Stimulated activated CD4-positive, alpha-beta T cell treated with anti-CD3 and anti-CD28 coated beads, Interleukin-2, amount 100 ng/mL, for 24 hours (primary cell): ENCODE results near the gene IL20.
"Not testable (repeated sequence)": the region's sequence is repeated elsewhere in the genome, so short reads cannot be mapped to it uniquely, and the experiment has no call there.

Experiments
- DNase-seq, 2 donors: peaks; one replicate each; pipeline ENCODE4 v3.0.0-alpha.2; 2020

Gene IL20

GRCh38 chr1:206843626-206844025 is 21.8 kb upstream of the IL20 start:
- no peak for DNase-seq

- DNase-seq: no peak
These were observed 18.9 kb upstream of the IL20 start for GRCh38 chr1:206846487-206846886.

DNA sequence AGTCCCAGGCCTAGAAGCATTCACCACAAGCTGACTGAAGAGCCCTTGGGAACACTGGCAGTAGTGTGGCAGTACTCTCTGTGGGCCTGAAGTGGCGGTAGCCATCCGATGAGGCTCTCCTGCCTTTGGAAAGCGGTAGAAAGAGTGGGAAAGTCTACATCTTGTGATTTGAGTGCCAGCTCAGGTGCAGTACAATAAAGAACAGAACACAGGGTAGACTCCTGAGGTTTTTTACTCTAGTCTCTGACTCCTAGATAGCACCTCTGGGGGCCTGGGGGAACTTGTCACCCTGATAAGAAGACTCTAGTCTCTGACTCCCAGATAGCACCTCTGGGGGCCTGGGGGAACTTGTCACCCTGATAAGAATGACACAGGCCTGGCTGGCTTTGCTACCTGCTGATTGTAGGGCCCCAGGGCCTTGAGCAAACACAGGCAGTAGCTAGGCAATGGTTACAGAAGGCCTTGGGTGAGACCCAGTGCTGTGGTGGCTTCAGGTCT is 18.0 kb upstream of the IL20 start:
- no peak for DNase-seq

DNA sequence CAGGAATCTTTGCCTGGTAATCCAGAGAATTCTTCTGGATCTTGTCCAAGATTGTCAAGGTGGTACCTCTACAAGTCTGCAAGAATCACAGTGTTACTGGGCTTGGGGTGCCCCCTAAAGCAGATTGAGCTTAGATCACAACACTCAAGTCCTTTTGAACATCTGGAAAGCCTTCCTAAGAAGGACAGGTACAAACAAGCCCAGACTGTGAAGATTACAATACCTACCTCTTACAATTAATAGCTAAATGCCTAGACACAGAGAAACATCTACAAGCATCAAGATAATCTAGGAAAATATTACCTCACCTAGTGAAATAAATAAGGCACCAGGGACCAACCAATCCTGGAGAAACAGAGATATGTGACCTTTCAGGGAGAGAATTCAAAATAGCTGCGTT is 17.5 kb upstream of the IL20 start:
- DNase-seq: no peak

DNA sequence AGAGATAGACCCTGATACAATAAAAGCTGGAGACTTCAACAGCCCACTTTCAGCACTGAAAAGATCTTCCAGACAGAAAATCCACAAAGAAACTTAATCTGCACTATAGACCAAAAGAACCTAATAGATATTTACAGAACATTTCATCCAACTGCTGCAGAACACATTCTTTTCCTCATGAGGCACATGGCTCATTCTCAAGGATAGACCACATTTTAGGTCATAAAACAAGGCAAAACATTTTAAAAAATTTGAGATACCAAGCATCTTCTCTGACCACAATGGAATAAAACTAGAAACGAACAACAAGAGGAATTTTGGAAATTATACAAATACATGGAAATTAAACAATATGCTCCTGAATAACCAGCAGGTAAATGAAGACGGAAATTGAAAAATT is 15.0 kb upstream of the IL20 start:
- no peak for DNase-seq

GRCh38 chr1:206851341-206852010 is 13.9 kb upstream of the IL20 start:
- no peak for DNase-seq

GRCh38 chr1:206852662-206853061 is 12.8 kb upstream of the IL20 start:
- not testable (repeated sequence) for DNase-seq

GRCh38 chr1:206853696-206854095 is 11.7 kb upstream of the IL20 start:
- DNase-seq: not testable (repeated sequence)

GRCh38 chr1:206854401-206855129 is 10.9 kb upstream of the IL20 start:
- no peak for DNase-seq

DNA sequence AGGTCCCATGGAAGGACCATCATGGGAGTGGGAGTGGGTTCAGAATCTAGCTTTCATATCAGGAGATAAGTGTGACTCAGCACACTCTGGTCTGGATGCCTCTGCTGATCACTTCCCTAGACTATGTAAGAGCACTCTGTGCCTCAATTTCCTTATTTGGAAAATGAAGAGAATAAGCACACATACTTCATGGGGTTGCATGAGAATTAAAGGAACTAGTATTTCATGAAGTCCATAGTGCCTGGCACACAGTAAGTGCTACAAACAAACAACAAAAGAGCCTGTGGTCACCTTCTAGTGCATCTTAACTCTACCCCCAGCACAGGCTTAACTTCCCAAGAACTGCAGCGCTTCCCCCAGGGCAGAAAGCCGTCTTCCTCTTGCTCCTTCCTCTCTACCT is 9.6 kb upstream of the IL20 start:
- DNase-seq: no peak

DNA sequence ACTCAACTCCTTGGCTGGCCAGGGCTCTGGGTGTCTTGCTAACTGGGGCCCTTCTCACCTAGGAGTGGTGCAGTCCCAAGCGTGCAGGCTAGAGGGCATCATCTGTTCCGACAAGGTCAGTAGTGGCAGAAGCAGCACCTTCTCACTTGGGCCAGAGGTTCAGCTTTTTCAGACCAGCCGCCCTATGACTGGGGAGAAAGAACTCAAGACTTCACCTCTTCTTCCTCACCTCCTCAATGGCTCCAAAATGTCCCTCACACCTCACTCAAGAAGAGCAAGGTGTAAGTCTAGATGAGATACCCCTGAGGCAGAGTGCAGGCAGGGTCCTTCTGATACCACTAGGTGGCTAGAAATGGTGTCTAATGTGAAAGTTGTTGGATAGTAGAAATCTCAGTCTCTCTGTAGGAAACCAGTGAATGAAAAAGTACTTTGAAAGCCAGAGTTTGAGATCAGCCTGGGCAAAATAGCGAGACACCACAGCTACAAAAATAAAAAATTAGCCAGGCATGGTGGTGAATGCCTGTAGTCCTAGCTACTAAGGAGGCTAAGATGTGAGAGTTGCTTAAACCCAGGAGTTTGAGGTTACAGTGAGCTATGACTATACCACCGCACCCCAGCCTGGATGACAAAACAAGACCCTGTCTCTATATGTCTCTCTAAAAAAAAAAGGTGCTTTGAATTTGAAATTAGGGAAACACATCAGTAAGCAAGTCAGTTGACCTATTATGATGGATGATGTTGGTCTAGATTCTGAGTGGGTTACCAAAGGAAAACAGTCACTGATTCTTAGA is 8.6 kb upstream of the IL20 start:
- no peak for DNase-seq

GRCh38 chr1:206859082-206859521 is 6.3 kb upstream of the IL20 start:
- DNase-seq: no peak

DNA sequence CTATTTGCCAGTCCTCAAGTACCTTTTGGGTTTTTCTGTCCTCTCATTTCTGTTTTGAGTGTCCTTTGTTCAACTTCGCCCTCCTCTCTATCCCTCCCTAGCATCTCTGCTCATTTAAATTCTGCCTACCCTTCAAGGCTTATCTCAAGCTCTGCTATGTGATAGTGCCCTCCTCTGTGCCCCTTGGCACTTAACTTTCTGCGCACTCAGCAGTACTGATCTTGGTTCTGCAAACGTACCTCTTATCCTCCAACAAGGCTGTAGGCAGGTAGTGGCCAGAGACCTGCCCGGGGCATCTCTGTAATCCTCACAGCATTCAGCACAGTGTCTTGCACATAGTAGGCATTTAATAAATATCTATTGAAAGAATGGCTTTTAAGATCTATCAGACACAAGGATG is 5.3 kb upstream of the IL20 start:
- no peak for DNase-seq

DNA sequence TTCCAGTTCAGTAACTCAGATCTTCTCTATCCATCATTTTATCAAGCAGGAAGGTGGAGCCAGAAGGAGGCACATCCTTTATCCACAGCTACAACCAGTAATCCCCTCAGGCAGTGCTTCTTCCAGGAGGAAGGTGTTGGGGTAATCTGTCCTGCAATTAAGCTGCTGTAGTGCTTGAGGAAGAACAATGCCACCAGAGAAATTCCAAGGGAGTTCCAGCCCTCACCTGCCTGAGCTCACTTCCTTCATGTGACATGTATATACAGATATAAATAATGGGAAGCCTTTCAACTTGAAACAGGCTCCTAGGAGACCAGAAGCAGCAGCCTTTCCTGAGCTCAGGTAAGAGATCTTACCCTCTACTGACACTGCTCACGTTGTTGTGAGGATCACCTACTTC is 2.2 kb upstream of the IL20 start:
- no peak for DNase-seq

DNA sequence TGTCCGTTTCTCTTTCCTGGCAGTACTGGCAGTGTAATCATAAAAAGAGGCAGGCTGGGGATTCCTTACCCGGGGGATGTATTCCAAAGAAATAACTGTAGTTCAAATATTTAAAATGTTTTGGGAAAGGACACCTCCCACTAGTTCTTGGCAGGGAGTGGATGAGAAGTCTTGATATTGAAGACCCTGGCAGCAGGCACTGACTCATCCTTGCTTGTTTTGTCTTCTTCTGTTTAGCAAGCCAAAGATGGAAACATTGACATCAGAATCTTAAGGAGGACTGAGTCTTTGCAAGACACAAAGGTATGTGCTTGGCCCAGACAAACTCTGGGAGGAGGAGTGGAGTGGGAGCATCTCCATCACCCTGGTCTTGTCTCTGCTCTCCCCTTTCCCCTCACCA is 639 bp downstream of the IL20 start:
- DNase-seq: no peak

GRCh38 chr1:206867239-206867638 is 1.8 kb downstream of the IL20 start:
- no peak for DNase-seq

DNA sequence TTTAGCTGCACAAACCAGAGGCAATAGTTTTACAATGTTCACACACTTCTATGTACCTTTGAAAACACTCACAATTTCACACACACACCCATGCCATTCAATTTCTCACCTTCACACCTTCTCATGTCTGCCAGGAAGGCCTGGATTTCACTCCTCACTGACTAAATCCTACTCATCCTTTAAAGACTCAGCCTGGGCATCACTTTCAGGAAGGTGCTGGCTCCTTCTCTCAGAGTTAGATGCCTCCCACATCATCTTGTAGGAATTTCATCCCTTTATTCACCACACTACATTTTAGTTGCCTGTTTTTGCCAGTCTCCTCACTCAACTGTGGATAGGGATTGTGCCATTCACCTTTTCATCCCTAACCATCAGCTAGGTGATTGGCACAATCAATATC is 2.3 kb downstream of the IL20 start:
- DNase-seq: no peak

- DNase-seq: no peak
These were observed 2.8 kb downstream of the IL20 start for GRCh38 chr1:206868264-206868663.

- DNase-seq: no peak
These were observed 6.7 kb downstream of the IL20 start for GRCh38 chr1:206872139-206872538.

- DNase-seq: no peak
These were observed 8.3 kb downstream of the IL20 start for GRCh38 chr1:206873603-206874188.

DNA sequence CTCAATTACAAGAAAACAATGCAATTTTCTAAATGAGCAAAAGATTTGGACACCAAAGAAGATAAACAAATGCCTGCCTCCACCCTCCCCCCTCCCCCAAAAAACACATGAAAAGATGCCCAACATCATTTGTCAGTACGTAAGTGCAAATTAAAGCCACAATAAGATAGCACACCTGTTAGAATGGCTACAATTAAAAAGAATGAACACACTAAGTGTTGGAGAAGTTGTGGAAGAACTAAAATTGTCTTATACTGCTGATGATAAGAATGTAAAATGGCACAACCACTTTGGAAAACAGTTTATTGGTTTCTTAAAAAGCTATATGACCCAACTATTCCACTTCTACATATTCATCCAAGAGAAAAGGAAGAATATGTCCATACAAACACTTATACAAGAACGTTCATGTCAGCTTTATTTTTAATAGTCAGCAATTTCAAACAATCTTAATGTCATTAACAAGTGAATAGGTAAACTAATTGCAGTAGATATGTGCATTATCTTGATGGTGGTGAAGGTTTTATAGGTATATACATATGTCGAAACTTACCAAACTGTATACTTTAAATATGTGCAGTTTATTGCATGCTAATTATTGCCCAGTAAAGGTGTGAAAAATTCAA is 10.4 kb downstream of the IL20 start:
- DNase-seq: no peak

GRCh38 chr1:206878456-206878855 is 13.0 kb downstream of the IL20 start:
- DNase-seq: no peak

DNA sequence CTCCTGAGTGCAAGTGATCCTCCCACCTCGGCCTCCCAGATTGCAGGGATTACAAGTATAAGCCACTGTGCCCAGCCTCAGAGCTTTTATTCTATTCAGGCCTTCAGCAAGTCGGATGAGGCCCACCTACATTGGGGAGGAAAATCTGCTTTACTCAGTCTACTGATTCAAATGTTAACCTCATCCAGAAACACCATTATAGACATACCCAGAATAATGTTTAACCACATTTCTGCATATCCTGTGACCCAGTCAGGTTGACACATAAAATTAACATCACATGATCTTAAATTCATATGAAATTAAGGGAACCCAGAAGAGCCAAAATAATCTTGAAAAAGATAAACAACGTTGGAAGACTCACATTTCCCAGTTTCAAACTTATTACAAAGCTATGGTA is 14.9 kb downstream of the IL20 start:
- no peak for DNase-seq
